AG09309 (cell line): ENCODE data around the gene IRGC.

Source experiments
- DNase-seq: peaks from one replicate; pipeline ENCODE4 v3.0.0-alpha.2; 2010; ENCODE audit warnings: low read depth
- H3K4me3 ChIP-seq: 2 replicates; pipeline ENCODE4 v1.5.1; 2011; ENCODE audit warnings: mild to moderate bottlenecking, low read depth, low read length, moderate library complexity; ENCODE audit not compliant: control insufficient read depth
- TF ChIP-seq, protein P1 (sequence below): IDR thresholded peaks from 2 replicates; pipeline ENCODE4 v1.5.1; 2011; ENCODE audit warnings: mild to moderate bottlenecking, low read depth, low read length, inconsistent platforms; ENCODE audit not compliant: insufficient read depth, control insufficient read depth; ENCODE audit errors: missing control alignments

Gene IRGC

DNA sequence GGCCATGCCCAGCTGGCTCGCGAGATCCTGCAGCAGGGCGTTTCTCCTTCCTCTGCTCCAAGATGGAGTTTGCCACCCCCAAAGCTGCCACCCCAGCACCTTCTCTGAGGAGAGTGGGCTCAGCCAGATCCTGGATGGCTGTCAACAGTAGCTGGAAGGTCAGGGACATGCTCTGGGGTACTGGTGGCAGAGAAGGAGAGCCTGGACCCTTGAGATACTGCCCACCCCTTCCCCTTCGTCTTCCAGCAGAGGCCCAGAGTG, 11.6 kb downstream of the IRGC start:
- H3K4me3 ChIP-seq = no peak overlapping the region
- DNase-seq = no peak
- TF ChIP-seq, protein P1, sequence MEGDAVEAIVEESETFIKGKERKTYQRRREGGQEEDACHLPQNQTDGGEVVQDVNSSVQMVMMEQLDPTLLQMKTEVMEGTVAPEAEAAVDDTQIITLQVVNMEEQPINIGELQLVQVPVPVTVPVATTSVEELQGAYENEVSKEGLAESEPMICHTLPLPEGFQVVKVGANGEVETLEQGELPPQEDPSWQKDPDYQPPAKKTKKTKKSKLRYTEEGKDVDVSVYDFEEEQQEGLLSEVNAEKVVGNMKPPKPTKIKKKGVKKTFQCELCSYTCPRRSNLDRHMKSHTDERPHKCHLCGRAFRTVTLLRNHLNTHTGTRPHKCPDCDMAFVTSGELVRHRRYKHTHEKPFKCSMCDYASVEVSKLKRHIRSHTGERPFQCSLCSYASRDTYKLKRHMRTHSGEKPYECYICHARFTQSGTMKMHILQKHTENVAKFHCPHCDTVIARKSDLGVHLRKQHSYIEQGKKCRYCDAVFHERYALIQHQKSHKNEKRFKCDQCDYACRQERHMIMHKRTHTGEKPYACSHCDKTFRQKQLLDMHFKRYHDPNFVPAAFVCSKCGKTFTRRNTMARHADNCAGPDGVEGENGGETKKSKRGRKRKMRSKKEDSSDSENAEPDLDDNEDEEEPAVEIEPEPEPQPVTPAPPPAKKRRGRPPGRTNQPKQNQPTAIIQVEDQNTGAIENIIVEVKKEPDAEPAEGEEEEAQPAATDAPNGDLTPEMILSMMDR = no peak

DNA sequence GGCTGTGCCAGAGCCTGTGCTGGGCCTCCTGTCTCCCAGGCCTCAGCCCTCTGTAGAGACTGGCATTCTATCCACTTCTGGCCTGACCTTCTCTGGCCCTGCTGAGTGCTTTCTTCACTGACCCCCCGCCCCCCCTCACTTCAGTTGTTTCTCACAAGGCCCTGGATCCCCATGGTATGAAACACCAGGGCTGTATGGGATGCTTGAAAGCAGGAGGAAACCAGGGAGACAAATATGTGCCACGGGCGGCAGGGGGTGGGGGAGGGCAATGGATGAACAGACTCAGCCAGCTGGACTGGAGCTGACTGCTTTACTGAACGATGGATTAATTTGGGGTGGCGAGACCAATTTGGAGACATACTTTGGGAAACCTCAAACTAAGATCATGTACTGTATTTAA, 14.0 kb downstream of the IRGC start:
- TF ChIP-seq, protein P1 = no peak
- no peak overlapping the region for H3K4me3 ChIP-seq
- DNase-seq = no peak

DNA sequence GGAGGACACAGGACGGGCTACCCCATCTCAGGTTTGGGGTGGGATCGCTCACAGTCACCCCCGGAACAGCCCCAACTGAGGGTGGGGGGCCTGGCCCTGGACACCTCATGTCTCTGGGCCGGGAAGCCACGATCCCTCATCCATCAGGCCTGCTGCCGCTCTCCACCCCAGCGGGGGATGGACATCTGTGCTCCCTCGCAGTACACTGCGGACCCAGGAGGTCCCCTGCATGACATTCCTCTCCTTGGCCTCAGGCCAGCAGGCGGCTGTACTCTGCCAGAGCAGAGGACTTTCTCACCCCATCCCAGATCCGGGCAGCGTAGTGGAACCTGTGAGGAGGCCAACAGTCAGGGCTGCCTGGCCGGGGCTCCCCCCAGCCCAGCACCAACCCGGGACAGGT, 15.5 kb downstream of the IRGC start:
- DNase-seq = no peak
- TF ChIP-seq, protein P1 = no peak
- H3K4me3 ChIP-seq = no peak overlapping the region

DNA sequence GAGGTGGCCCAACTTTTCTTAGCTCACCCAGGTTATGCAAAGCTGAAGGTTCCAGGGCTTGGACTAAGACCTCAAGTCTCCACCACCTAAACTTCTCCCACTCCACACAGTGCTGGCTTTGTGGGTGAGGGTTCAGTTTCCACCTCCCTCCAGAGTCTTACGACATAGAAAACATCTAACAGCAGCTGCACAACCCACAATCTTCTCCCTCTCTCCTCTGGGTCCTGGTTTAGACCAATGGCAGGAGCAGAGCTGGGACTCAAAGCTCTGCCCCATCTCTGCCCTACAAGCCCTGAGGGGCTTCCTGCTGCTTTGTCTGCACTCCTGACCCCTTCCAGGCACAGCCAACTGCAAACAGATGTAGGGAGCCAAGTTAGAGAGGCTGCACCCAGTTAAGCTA, 16.0 kb downstream of the IRGC start:
- TF ChIP-seq, protein P1 = no peak
- DNase-seq = no peak
- H3K4me3 ChIP-seq = no peak overlapping the region

DNA sequence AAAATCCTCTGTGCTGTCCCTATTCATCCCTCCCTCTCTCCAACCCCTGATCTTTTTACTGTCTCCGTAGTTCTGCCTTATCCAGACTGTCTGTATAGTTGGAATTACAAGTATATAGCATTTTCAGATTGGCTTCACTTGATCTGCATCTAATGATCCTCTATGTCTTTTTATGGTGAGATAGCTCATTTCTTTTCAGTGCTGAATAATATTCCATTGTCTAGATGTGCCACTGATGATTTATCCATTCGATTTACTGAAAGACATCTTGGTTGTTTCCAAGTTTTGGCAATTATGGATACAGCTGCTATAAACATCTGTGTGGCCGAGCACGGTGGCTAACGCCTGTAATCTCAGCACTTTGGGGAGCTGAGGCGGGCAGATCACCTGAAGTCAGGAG, 19.1 kb downstream of the IRGC start:
- no peak for DNase-seq
- no peak overlapping the region for H3K4me3 ChIP-seq
- TF ChIP-seq, protein P1 = no peak

DNA sequence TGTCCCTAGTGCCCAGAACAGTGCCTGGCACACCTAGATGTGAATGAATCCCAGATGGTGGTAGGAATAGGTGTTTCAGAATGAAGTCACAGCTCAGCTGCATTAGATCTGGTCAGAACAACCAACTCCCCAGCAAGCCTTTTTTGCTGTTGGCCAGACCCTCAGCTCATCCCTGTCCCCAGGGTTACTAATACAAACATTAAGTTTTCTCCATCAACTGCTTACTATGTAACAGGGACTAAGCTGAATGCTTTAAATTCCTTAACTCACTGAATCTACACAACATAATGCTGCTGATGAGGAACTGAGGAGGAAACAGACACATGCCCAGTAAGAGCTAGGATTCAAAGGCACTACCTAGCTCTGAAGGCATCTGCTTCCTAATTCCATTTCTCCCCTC, 20.1 kb downstream of the IRGC start:
- DNase-seq = no peak
- no peak overlapping the region for H3K4me3 ChIP-seq
- TF ChIP-seq, protein P1 = no peak

DNA sequence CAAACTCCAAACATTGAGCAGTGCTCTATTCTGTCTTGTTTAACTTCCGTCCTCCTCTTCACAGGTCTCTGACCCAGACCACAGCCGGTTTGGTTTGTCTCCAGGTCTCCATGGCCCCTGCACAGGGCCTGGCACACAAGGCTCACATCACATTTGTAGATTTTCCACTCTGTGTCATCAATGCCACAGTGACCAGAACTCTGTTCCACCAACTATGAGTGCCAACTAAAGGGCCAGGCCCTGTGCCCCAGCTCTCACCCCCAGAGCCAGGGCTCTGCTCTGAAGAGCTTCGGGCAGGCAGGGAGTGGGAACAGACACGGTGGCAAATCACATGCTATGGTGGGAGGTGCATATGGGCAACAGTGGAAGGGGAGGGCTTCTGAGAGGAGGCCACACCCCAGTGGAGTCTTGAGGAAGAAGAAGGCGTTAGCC, 22.9 kb downstream of the IRGC start:
- H3K4me3 ChIP-seq = no peak overlapping the region
- DNase-seq = no peak
- TF ChIP-seq, protein P1 = no peak
